ENCODE results near the gene SH3PXD2A.

DNA sequence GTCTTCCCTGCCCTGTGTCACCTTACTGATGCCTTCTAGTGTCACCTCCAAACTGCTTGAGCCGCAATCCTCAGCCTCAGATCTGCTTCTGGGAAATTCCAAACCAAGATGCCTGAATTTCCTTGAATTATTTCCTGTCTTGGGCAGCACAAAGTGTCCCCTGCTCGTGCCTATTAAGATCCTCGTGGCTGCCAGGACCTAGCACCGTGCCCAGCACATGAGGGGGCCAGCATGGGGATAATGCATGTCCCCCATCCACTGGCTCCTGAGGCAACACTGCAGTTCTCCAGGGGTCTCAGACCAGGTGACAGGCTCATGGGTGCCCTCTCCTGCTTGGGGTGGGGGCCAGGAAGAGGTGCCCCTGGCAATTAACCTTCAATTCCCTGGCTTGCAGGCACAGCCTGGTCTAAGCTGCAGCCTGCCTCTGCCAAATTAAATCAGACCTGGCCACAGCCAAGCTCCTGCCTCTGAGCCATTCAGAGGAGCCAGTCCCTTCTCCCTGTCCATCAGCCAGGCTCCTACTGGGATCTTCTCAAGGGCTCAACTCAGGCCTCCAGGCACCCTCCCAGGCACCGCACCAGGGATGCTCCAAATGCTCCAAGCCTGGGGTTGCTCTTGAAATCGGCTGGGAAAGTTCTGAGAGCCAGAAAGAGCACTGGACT lies 146.6 kb downstream of the SH3PXD2A start:
- TF ChIP-seq GATA2 (IDR thresholded peaks at IDR 0.05; ENCODE audit: low read depth, low read length): no peak
- TF ChIP-seq GATA3 (IDR thresholded peaks at IDR 0.05; ENCODE audit: low read depth, low read length): no peak

All from SH-SY5Y (cell line).